ENCODE results near the gene MAGI2. TPM values are rescaled to one million over a fixed set of nuclear protein-coding genes. Genes with fewer than 3 reads are reported as not detected.

The MAGI2 gene
- total RNA-seq, 1 experiment from 2014 or later: 14.3 TPM

DNA sequence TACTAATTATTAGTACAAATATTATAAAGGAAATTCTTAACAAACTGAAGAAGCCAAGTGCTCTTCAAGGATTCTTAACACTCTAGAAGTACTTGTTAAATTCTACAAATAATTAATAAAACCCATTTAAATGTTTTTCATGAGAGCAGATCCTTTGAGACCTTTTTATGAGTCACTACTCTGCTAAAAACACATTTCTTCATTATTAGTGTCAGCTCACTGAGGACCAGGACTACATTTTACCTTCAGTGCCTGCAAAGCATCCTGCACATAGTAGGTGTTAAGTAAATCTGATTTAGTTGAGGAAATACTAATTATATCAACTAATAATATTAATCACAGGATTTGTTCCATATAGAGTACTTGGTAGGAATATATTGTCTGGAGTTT lies 1381.3 kb downstream of the MAGI2 start:
- Mint-ChIP-seq H3K4me1 (peaks cover 19 to 23% of the 10 kb centered on the region in 2 experiments), H3K27me3 (ENCODE audit: low read depth) (peaks cover 6% of the 10 kb centered on the region; the same call in 1 of the 2 replicates), H3K27ac (no peak overlapping the region), H3K4me3 (no peak overlapping the region), H3K36me3 (ENCODE audit: insufficient read depth in 1 of 3, low read depth in 3 of 3) (no peaks in the 10 kb centered on the region), H3K9me3 (no peaks in the 10 kb centered on the region)
- DNase-seq: no peak
- H3K4ac ChIP-seq (ENCODE audit: low read depth, low read length): no peak overlapping the region
- H3T11ph ChIP-seq (ENCODE audit: low read length): no peak overlapping the region
- no peak overlapping the region for H4K8ac ChIP-seq (replicated peaks; ENCODE audit: insufficient read length, low read depth, low read length)
- no peak overlapping the region for H3K4me2 ChIP-seq (ENCODE audit: insufficient read depth, insufficient read length, low read length)
- no peak overlapping the region for H2BK20ac ChIP-seq (ENCODE audit: low read depth, low read length, poor library complexity, severe bottlenecking)
- H2BK5ac ChIP-seq (ENCODE audit: insufficient read length, low read length): no peak overlapping the region
- peaks cover 9% of the 10 kb centered on the region; the same call in 1 of the 2 replicates for H3K4me1 ChIP-seq (ENCODE audit: insufficient read depth, low read length)
- no peaks in the 10 kb centered on the region for H4K20me1 ChIP-seq (ENCODE audit: control insufficient read depth, insufficient read depth, insufficient read length)
- no peaks in the 10 kb centered on the region for H3K79me1 ChIP-seq (ENCODE audit: insufficient read depth, low read depth, low read length, poor library complexity, severe bottlenecking)
- no peaks in the 10 kb centered on the region for H3K27me3 ChIP-seq (ENCODE audit: insufficient read depth, low read length)
- H3K9ac ChIP-seq (ENCODE audit: extremely low read depth, insufficient read length, low read length): no peak overlapping the region
- H4K5ac ChIP-seq (ENCODE audit: insufficient read length, low read depth, low read length): no peak overlapping the region
- H3K56ac ChIP-seq (ENCODE audit: insufficient read length, low read depth, low read length): no peak overlapping the region
- no peak overlapping the region for H3K18ac ChIP-seq (ENCODE audit: insufficient read length, low read depth, low read length)
- no peak overlapping the region for H4K91ac ChIP-seq (ENCODE audit: insufficient read length, low read depth, low read length)
- no peaks in the 10 kb centered on the region for H3K9me3 ChIP-seq (ENCODE audit: control insufficient read depth, low read depth, low read length)
- H3K23ac ChIP-seq (ENCODE audit: insufficient read length, low read depth, low read length): no peak overlapping the region
- H2BK15ac ChIP-seq (ENCODE audit: low read depth, low read length): no peak overlapping the region
- H2BK12ac ChIP-seq (ENCODE audit: insufficient read length, low read depth, low read length): no peak overlapping the region
- TF ChIP-seq CTCF (conservative IDR thresholded peaks at IDR 0.05): no peak
- no peak overlapping the region for H2AFZ ChIP-seq (ENCODE audit: low read length)
- no peak overlapping the region for H3K14ac ChIP-seq (ENCODE audit: insufficient read depth, low read length)
- no peak overlapping the region for H3K27ac ChIP-seq (ENCODE audit: insufficient read length, low read depth, low read length)
- H3K79me2 ChIP-seq (ENCODE audit: insufficient read depth, low read length): no peaks in the 10 kb centered on the region
- H2AK5ac ChIP-seq (ENCODE audit: insufficient read length, low read length): no peak overlapping the region
- H2BK120ac ChIP-seq (ENCODE audit: low read depth, low read length, poor library complexity, severe bottlenecking): no peak overlapping the region
- H3K23me2 ChIP-seq (ENCODE audit: insufficient read length, low read depth, low read length, poor library complexity, severe bottlenecking): no peaks in the 10 kb centered on the region
